GM12864 (cell line): ENCODE measurements around the gene PSIP1.

Experiments
- DNase-seq: peaks from one replicate; pipeline ENCODE4 v3.0.0-alpha.2; 2011; ENCODE audit warnings: low read depth
- H3K4me3 ChIP-seq: 2 replicates; pipeline ENCODE4 v1.5.1; 2011; ENCODE audit warnings: mild to moderate bottlenecking, low read depth, low read length, control low read depth
- TF ChIP-seq, protein P1 (sequence below): IDR thresholded peaks from 2 replicates; pipeline ENCODE4 v1.5.1; 2011; ENCODE audit warnings: low read depth, mild to moderate bottlenecking, moderate library complexity, low read length, control low read depth, inconsistent platforms; ENCODE audit errors: missing control alignments

PSIP1 gene

GRCh38 chr9:15521254-15521653, 10.5 kb upstream of the PSIP1 start:
- no peak for DNase-seq
- H3K4me3 ChIP-seq = no peak overlapping the region
- TF ChIP-seq, protein P1, sequence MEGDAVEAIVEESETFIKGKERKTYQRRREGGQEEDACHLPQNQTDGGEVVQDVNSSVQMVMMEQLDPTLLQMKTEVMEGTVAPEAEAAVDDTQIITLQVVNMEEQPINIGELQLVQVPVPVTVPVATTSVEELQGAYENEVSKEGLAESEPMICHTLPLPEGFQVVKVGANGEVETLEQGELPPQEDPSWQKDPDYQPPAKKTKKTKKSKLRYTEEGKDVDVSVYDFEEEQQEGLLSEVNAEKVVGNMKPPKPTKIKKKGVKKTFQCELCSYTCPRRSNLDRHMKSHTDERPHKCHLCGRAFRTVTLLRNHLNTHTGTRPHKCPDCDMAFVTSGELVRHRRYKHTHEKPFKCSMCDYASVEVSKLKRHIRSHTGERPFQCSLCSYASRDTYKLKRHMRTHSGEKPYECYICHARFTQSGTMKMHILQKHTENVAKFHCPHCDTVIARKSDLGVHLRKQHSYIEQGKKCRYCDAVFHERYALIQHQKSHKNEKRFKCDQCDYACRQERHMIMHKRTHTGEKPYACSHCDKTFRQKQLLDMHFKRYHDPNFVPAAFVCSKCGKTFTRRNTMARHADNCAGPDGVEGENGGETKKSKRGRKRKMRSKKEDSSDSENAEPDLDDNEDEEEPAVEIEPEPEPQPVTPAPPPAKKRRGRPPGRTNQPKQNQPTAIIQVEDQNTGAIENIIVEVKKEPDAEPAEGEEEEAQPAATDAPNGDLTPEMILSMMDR = no peak

DNA sequence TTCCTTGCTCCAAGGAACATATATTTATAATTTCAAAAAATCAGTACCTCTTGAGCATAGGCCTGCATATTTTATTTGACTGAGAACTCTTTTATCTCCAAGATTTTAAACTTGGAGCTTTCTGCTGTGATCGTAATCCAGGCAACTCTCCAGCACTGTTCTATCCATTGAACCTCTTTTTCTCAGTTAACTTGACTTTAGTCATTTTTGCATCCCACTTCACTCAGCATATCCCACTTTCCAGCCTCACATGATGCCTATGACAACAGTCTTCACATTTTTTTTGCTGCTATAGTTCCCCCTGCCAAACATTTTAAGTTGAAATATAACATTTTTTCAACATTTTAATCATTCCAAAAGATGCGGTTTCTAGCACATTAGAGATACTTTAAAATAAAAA, 9.1 kb upstream of the PSIP1 start:
- TF ChIP-seq, protein P1 = no peak
- no peak overlapping the region for H3K4me3 ChIP-seq
- DNase-seq = no peak

- TF ChIP-seq, protein P1 = peak; percentile 39
- no peak for DNase-seq
- no peak overlapping the region for H3K4me3 ChIP-seq
Observed at GRCh38 chr9:15513335-15513734, 2.6 kb upstream of the PSIP1 start.

DNA sequence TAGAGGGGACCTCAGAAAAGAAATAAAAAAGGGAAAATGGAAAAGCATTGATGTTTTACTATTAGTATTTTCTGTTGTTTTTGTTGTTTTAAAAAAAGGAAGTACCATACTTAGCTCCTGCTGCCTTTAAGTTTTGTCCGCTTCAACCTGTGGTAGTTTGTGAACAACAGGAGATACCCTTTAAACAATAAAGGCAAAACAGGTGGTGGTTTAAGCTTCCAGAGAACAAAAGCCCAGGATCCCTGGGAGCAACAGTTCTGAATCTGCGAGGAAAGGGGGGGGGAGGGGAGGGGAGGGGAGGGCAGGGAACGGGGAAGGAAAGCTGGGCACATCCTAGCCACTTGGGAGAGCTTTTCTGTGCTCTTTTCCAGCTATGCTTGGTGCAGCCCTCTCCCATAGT, 2.1 kb upstream of the PSIP1 start:
- DNase-seq = no peak
- no peak overlapping the region for H3K4me3 ChIP-seq

GRCh38 chr9:15512204-15512603, 1.4 kb upstream of the PSIP1 start:
- DNase-seq = no peak
- TF ChIP-seq, protein P1 = no peak
- H3K4me3 ChIP-seq = no peak overlapping the region

More for the DNA sequence above, 2.1 kb upstream of the PSIP1 start:
- TF ChIP-seq, protein P1 = no peak

- no peak for DNase-seq
- TF ChIP-seq, protein P1 = no peak
- H3K4me3 ChIP-seq = peak overlapping the region; percentile 97
Observed at GRCh38 chr9:15509931-15510788, 610 bp downstream of the PSIP1 start.

DNA sequence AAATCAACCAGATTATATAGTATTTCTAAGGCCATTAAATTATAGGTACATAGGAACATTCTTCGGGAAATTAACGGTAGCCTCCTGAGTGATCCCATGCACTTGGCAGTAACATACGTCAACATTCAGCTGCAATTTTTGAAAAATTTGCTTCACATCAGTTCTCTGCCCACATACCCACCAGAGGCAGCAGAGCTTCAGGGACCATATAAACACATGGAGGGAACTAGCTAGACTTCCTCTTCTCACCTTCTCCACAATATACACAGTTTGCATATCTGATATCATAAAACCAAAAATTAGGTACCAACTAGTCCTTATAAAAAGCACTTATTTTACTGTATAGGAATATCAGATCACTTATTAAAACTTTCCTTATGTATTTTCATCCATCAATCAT, 4.8 kb downstream of the PSIP1 start:
- DNase-seq = no peak
- H3K4me3 ChIP-seq = no peak overlapping the region
- TF ChIP-seq, protein P1 = peak; percentile 20
